ENCODE data around the gene STARD4.

STARD4 gene

GRCh38 chr5:111478266-111478665 is 34.1 kb downstream of the STARD4 start:
- no peak for DNase-seq (ENCODE audit: low read depth in 2 of 3, low spot score in 2 of 3)

- no peak for DNase-seq (ENCODE audit: low read depth in 2 of 3, low spot score in 2 of 3)
Observed at GRCh38 chr5:111472579-111472978, 39.8 kb downstream of the STARD4 start.

DNA sequence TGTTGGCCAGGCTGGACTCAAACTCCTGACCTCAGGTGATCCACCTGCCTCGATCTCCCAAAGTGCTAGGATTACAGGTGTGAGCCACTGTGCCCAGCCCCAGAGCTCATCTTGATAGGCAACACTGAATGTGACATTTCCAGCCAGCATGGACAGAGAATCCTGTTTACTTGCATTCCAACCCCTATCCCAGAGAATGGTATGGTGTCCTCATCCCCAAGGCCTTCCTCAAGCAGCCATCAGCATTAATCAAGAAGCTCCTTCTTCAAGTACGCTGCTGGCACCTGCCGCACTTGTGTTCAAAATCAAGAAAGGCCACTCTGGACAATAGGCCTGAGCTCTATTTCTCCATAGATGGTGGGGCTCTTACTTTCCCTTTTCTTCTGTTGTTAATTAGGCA is 40.2 kb downstream of the STARD4 start:
- DNase-seq (ENCODE audit: low read depth in 2 of 3, low spot score in 2 of 3), result no peak

GRCh38 chr5:111469903-111470302 is 42.4 kb downstream of the STARD4 start:
- DNase-seq (ENCODE audit: low read depth in 2 of 3, low spot score in 2 of 3), result no peak

GRCh38 chr5:111469293-111469896 is 42.9 kb downstream of the STARD4 start:
- no peak for DNase-seq (ENCODE audit: low read depth in 2 of 3, low spot score in 2 of 3)

GRCh38 chr5:111463311-111463710 is 49.0 kb downstream of the STARD4 start:
- DNase-seq (ENCODE audit: low read depth in 2 of 3, low spot score in 2 of 3), result no peak

DNA sequence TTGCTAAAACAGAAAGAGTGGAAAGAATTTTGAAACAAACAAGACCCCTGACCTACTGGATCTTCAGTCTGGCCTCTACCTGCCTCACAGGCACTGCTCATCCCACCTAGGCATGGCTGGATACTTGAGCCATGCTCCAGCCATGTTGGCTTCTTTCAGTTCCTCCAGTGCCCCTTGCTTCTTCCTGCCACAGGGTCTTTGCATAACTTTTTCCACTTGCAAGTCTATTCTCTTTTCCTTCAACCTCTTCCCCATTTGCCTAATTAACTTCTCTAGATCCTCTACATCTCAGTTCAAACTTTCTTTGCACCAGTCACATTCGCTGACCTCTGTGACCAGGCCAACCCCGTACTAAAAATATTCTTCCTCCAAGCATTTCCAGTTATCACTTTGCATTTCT is 50.4 kb downstream of the STARD4 start:
- no peak for DNase-seq (ENCODE audit: low read depth in 2 of 3, low spot score in 2 of 3)

DNA sequence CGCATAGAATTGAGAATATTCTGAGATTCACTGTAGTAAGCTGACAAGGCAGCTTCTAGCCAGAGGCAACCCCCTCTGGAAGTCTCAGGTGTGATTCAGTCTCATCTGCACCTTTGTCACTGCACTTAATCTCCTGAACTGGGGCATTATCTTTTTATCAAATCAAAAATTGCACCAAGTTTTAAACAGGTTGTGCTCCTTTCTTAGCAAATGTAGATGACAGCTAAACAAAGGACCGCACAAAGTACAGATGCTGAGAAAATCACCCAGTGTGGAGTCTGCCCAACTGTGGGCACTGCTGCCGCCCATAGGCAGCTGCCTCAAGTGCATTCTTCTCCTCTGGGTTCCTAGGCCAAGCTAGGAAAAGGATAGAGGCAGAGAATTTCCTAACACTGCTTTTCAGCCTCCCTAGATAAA is 51.1 kb downstream of the STARD4 start:
- DNase-seq (ENCODE audit: low read depth in 2 of 3, low spot score in 2 of 3), result no peak

- DNase-seq (ENCODE audit: low read depth in 2 of 3, low spot score in 2 of 3), result no peak
Observed at GRCh38 chr5:111454776-111455175, 57.6 kb downstream of the STARD4 start.

GRCh38 chr5:111454198-111454622 is 58.1 kb downstream of the STARD4 start:
- no peak for DNase-seq (ENCODE audit: low read depth in 2 of 3, low spot score in 2 of 3)

DNA sequence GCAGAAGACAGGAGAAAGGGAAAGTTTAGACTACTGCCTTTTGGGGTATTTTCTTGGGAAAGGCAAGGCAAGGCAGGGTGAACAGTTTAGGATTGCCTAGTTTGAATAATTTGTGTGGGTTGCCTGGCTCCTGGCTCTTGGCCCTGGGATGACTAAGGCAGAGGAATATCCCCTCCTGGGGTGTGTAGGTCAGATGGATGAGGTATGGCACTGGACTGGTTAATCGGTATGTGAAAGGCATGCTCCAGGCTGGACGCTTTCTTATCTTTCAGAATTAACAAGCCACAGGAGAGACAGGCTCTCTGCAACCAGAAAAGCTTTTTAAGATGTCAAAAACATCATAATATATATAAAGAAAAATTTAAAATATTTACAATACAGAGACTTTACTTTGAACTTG is 58.6 kb downstream of the STARD4 start:
- DNase-seq (ENCODE audit: low read depth in 2 of 3, low spot score in 2 of 3), result no peak

DNA sequence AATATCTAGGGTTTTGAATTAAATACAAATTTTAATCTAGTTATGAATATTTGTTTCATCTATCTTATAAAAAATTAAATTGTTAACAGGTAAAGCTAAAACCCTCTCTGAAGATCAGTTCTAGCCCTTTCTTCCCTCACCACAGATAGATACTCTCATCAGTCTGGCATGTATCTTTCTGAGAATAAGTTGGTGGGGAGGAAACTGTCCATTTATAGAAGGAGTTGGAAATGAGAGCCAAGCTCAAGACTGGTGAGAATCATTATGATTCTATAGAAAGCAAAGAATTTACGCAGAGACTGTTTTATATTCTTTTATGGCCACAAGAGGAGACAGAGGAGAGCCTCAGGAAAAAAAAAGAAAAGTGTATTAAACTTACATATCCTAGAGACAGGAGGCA is 59.0 kb downstream of the STARD4 start:
- DNase-seq (ENCODE audit: low read depth in 2 of 3, low spot score in 2 of 3), result no peak

DNA sequence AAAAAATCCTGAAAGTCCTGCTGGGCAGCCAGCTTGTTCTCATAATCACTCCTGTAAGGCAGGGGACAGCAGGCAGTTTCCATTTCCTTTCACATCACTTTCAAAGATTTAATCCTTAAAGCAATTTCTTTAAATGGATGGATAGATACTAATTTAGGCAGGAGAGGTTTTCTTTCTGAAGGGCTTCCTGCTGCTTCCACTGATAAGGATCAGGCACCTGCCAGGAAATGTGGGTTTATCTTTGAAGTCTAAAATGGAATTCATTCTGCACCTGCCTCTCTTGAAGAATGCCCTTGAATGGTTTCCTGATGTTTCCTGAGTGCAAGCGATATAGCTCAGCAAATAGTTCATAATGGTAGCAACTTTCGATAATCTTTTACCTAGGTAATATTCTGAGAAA is 64.5 kb downstream of the STARD4 start:
- DNase-seq (ENCODE audit: low read depth in 2 of 3, low spot score in 2 of 3), result no peak

DNA sequence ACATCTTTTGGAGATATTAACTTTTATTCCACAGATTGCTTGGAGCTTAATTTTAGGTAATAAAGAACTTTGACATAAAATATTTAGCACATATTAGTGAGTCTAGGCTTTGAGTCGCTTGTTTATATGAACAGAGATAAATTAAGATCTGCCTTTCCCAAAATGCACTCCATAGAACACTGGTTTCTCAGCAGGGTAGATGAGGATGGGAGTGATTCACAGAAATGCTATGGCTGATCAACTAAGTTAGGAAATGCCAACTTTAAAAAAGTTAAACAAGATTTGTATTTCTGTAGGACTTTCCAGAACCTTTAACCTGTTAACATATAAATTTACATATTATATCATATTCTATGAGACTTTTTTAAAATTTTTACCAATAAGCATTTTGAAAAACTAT is 65.2 kb downstream of the STARD4 start:
- DNase-seq (ENCODE audit: low read depth in 2 of 3, low spot score in 2 of 3), result no peak

Measured in activated CD8-positive, alpha-beta memory T cell treated with anti-CD3 and anti-CD28 coated beads for 48 hours (primary cell).